GM21381 (cell line): Measurements from ENCODE around the gene XPC.
"Not testable (repeated sequence)": the region's sequence is repeated elsewhere in the genome, so short reads cannot be mapped to it uniquely, and the experiment has no call there.

Source experiments
- ATAC-seq: cut with Tn5 transposase; IDR thresholded peaks from one replicate; pipeline ENCODE4 v1.9.1; 2021; ENCODE audit warnings: mild to moderate bottlenecking, moderate library complexity; ENCODE audit not compliant: unreplicated experiment

The XPC gene

DNA sequence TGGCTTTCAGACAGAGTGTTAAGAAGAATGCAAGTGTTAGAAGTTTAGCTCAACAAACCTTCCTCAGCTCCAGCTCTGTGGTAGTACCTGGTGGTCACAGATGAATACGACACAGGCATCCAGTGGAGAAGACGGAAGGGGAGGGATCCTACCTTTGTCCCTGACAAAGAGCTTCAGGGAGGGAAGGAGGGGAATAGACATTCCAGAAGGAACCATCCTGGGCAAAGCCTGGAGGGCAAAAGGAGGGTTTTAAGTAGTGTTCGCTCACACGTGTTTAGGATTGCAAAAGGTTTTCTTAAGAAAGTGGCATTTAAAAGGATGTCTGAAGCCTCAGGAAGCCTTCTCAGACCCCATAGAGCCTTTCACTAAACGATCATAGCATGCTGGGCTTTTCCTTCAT is 56.5 kb downstream of the XPC start:
- ATAC-seq: no peak

- ATAC-seq: not testable (repeated sequence)
Measured at GRCh38 chr3:14120921-14121448, 57.4 kb downstream of the XPC start.

- no peak for ATAC-seq
Measured at GRCh38 chr3:14120111-14120920, 58.1 kb downstream of the XPC start.

DNA sequence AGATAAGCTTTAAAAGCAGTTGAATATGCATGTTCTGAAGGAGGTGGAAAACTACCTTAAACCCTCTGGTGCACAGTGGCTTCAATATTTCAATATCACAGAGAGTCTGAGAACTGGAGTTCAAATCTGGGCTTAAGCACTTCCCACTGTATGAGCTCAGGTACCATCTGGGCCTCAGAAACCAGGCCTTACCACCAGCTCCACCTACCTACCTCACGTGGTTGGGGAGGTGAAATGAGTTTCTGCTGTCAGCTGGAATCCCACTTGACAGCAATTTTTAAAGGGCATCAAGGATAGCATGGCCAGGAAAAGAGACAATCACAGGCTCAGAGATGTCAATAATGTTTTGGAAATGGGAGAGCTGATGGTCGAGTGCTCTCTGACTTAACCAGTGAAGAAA is 58.8 kb downstream of the XPC start:
- ATAC-seq: no peak

DNA sequence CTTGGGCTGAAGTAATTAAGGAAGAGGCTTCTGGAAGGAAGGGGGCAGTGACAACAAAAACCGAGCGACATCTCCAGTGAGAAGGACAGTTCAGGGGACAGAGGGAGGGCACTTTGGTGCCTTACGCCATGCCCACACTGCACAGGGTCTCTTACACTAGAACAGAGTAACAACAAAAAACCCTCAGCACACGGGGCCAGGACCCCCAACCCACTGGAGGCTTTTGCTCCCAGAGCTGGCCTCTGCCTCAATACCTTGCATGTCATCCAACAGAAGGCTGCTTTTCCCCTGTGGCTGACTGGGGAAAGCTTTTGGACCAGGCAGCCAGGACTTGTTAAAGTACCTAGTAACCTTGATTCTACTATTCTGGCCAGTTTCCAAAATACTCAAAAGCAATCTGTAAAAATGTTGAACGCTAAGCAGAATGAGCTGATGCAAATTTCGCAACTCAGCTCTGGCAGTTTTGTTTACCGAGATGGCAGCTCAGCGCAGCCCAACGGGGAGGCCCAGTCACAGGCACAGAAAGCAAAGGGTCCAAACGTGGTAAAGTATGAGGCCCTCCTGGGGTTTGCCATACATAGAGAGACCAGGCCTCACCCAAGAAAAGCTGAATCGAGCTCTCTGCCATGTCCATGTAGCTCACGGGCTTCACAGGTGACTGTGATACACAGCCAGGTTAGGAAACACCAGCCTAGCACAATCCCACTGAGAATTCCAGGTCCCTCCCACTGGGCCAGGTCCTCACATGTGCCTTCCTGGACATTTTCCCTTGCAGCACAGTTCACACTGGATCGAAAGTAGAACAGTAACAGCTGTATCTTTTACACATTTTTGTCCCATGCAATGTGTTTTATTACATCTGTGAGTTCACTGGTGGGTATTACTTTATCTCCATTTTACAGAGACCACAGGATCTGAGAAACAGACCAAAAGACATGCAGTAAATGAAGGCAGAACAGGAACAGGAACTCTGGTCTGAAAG is 59.7 kb downstream of the XPC start:
- no peak for ATAC-seq

- no peak for ATAC-seq
Measured at GRCh38 chr3:14117468-14118399, 60.7 kb downstream of the XPC start.

GRCh38 chr3:14113965-14114635 is 64.3 kb downstream of the XPC start:
- no peak for ATAC-seq

DNA sequence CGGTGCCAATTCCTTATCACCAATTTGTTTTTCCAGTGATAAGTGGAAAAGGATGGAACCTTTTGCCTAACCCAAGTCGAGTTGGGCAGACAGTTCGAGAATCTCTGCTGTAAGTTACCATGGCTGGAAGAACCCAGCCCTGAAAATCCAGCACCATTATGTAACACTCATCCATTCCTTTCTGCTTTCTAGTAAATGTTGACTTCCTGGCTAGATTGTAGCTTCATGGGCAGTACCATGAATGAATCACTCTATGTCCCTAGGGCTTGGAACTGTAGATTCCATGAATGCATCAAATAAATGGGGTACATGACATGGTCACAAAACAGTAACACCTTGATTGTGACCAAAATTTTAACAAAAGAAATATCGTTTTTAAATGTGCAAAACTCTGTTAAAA is 67.7 kb downstream of the XPC start:
- ATAC-seq: no peak

- not testable (repeated sequence) for ATAC-seq
Measured at GRCh38 chr3:14109821-14110220, 68.6 kb downstream of the XPC start.

DNA sequence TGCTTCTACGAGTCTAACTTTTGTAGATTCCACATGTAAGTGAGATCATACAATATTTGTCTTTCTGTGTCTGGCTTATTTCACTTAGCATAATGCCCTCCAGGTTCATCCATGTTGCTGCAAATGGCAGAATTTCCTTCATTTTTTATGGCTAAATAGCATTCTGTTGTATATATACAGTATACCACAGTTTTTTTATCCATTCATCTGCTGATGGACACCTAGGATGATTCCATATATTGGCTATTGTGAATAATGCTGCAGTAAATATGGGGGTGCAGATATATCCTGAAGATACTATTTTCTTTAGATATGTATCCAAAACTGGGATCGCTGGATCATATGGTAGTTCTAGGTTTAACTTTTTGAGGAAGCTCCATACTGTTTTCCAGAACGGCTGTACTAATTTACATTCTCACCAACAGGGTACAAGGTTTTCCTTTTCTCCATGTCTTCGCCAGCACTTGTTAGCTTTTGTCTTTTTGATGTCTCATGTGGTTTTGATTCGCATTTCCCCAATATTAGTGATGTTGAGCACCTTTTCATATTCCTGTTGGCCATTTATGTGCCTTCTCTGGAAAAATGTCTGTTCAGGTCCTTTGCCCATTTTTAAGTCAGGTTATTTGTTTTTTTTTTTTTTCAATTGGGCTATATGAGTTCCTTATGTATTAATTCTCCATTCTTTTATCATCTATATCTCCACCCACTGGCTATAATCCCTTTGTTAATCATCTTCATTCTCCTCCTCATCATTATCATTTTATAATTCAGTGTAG is 80.6 kb downstream of the XPC start:
- ATAC-seq: no peak

DNA sequence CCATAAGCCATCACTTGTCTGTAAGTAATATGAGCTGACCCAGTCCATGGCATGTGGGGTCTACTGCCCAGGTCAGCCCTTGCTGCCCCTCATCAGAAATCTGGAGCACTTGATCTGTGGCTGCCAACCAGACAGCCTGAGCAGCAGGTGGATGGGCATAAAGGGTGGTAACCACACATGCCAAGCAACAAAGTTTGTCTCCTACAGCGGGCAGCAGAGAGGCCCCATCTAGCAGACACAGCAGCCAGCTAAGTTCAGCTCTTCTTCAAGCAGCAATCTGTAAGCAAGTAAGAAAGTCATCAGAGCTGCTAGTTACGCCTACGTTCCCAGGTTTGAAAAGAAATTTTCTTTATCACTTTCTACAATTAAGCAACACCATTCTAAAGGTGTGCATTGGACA is 81.7 kb downstream of the XPC start:
- no peak for ATAC-seq
